SK-N-SH (cell line): Measurements from ENCODE around the gene BCAP31. TPM values are rescaled to one million over a fixed set of nuclear protein-coding genes. Genes with fewer than 3 reads are reported as not detected.

Experiments used
- CTCF ChIA-PET: fragments of 300-600, 350-600 bp; formaldehyde crosslinking; extraction: SDS; loops from one replicate; lab custom pipeline; 2021; lab: Yijun Ruan, JAX
- POLR2A ChIA-PET: fragments of 350-600 bp; sonication (Branson Sonifier 250); formaldehyde crosslinking; extraction: SDS; loops from one replicate; lab custom pipeline; 2020; ENCODE audit warnings: antibody characterized with exemption, inconsistent platforms; lab: Yijun Ruan, JAX
- DNase-seq: peaks from one replicate; pipeline ENCODE4 v3.0.0; 2012
- H2AFZ ChIP-seq: fragments of 200-600 bp; sonication (generic); 2 replicates; pipeline ENCODE4 v1.8.1; 2016; ENCODE audit warnings: antibody characterized with exemption, mild to moderate bottlenecking, low read depth
- H3F3A ChIP-seq: fragments of 200-600 bp; sonication (generic); replicated peaks from 2 replicates; pipeline ENCODE3; 2016; ENCODE audit warnings: antibody characterized with exemption, mild to moderate bottlenecking; ENCODE audit not compliant: insufficient read depth
- H3K27ac ChIP-seq, 2 experiments: fragments of 200-500 bp in 1 of 2; fragments of 200-600 bp in 1 of 2; sonication (Bioruptor generic) in 1 of 2; sonication (generic), shearing (Covaris generic) in 1 of 2; 2 replicates each; pipeline versions ENCODE4 v1.5.1 to v1.6.1; 2014 to 2016; ENCODE audit warnings: low read depth in 2 of 2, inconsistent platforms in 1 of 2, low read length in 1 of 2, mild to moderate bottlenecking in 1 of 2, mixed read lengths in 1 of 2
- H3K27me3 ChIP-seq: fragments of 200-600 bp; sonication (generic), shearing (Covaris generic); 2 replicates; pipeline ENCODE4 v1.6.1; 2016; ENCODE audit warnings: mixed run types; ENCODE audit not compliant: insufficient read depth
- H3K36me3 ChIP-seq, 2 experiments: fragments of 200-500 bp in 1 of 2; fragments of 200-600 bp in 1 of 2; sonication (Bioruptor generic) in 1 of 2; sonication (generic) in 1 of 2; replicated peaks in 1 of 2; 2 replicates each; pipeline versions ENCODE3 to v1.5.1; 2014 to 2016; ENCODE audit warnings: low read length in 1 of 2, mild to moderate bottlenecking in 1 of 2; ENCODE audit not compliant: insufficient read depth in 2 of 2, control insufficient read depth in 1 of 2
- H3K4me1 ChIP-seq, 2 experiments: fragments of 200-500 bp in 1 of 2; fragments of 200-600 bp in 1 of 2; sonication (Bioruptor generic) in 1 of 2; sonication (generic), shearing (Covaris generic) in 1 of 2; 2 replicates each; pipeline versions ENCODE4 v1.5.1 to v1.6.1; 2014 to 2016; ENCODE audit warnings: low read depth in 1 of 2, low read length in 1 of 2, mixed run types in 1 of 2; ENCODE audit not compliant: insufficient read depth in 2 of 2, control insufficient read depth in 1 of 2
- H3K4me2 ChIP-seq: fragments of 200-600 bp; sonication (generic), shearing (Covaris generic); 2 replicates; pipeline ENCODE4 v1.6.1; 2017; ENCODE audit warnings: mixed run types
- H3K4me3 ChIP-seq, 2 experiments: fragments of 200-500 bp in 1 of 2; fragments of 200-600 bp in 1 of 2; sonication (Bioruptor generic) in 1 of 2; sonication (generic), shearing (Covaris generic) in 1 of 2; 2 replicates each; pipeline versions ENCODE4 v1.5.1 to v1.8.1; 2014 to 2016; ENCODE audit warnings: low read depth in 2 of 2, inconsistent platforms in 1 of 2, low read length in 1 of 2, mild to moderate bottlenecking in 1 of 2, mixed read lengths in 1 of 2, moderate library complexity in 1 of 2
- H3K79me2 ChIP-seq: fragments of 200-600 bp; sonication (generic); 2 replicates; pipeline ENCODE4 v1.8.1; 2017; ENCODE audit warnings: mild to moderate bottlenecking; ENCODE audit not compliant: insufficient read depth
- H3K9ac ChIP-seq: fragments of 200-600 bp; sonication (generic); 2 replicates; pipeline ENCODE4 v1.6.1; 2017; ENCODE audit warnings: mixed run types
- H3K9me2 ChIP-seq: fragments of 200-600 bp; sonication (generic); 2 replicates; pipeline ENCODE4 v1.6.1; 2017; ENCODE audit warnings: mixed run types
- H3K9me3 ChIP-seq: fragments of 200-600 bp; sonication (generic); 2 replicates; pipeline ENCODE4 v1.6.1; 2017; ENCODE audit warnings: mixed run types, mild to moderate bottlenecking, moderate library complexity
- H4K20me1 ChIP-seq: fragments of 200-600 bp; sonication (generic); 2 replicates; pipeline ENCODE4 v1.6.1; 2017; ENCODE audit warnings: mild to moderate bottlenecking, mixed run types; ENCODE audit not compliant: insufficient read depth
- ELF1 ChIP-seq: IDR thresholded peaks from 2 replicates; pipeline ENCODE4 v1.4.0; 2012
- FOSL2 ChIP-seq: IDR thresholded peaks from 2 replicates; pipeline ENCODE4 v1.4.0; 2012; ENCODE audit warnings: low read depth, mild to moderate bottlenecking, moderate library complexity, borderline replicate concordance
- FOXJ3 ChIP-seq: sonication (generic); formaldehyde crosslinking; IDR thresholded peaks from 2 replicates; pipeline ENCODE4 v1.5.1; 2020; ENCODE audit warnings: mild to moderate bottlenecking, missing genetic modification reagents
- FOXM1 ChIP-seq: IDR thresholded peaks from 2 replicates; pipeline ENCODE4 v1.4.0; 2012; ENCODE audit warnings: low read depth, mild to moderate bottlenecking
- GABPA ChIP-seq: IDR thresholded peaks from 2 replicates; pipeline ENCODE4 v1.4.0; 2012; ENCODE audit warnings: low read depth, mild to moderate bottlenecking
- GATA2 ChIP-seq: sonication (generic); formaldehyde crosslinking; IDR thresholded peaks from 2 replicates; pipeline ENCODE4 v1.5.0; 2020; ENCODE audit warnings: mild to moderate bottlenecking, missing genetic modification reagents
- NFIC ChIP-seq: IDR thresholded peaks from 2 replicates; pipeline ENCODE4 v1.4.0; 2012; ENCODE audit warnings: borderline replicate concordance
- PBX3 ChIP-seq: IDR thresholded peaks from 2 replicates; pipeline ENCODE4; 2012
- POLR2AphosphoS5 ChIP-seq: IDR thresholded peaks from 2 replicates; pipeline ENCODE4 v1.6.1; 2012; ENCODE audit warnings: low read depth, low read length
- RAD21 ChIP-seq: IDR thresholded peaks from 2 replicates; pipeline ENCODE4 v1.6.1; 2012; ENCODE audit warnings: mild to moderate bottlenecking, low read length
- RFX5 ChIP-seq: IDR thresholded peaks from 2 replicates; pipeline ENCODE4 v1.6.1; 2012; ENCODE audit warnings: mild to moderate bottlenecking, improper control_type of control experiment, low read length
- SIN3A ChIP-seq: IDR thresholded peaks from 2 replicates; pipeline ENCODE4 v1.6.1; 2012; ENCODE audit warnings: low read depth, mild to moderate bottlenecking, low read length, moderate library complexity, borderline replicate concordance
- SMC3 ChIP-seq: IDR thresholded peaks from 2 replicates; pipeline ENCODE4 v1.6.1; 2012; ENCODE audit warnings: low read depth, low read length, improper control_type of control experiment
- TCF12 ChIP-seq: IDR thresholded peaks from 2 replicates; pipeline ENCODE4 v1.4.0; 2012
- TEAD4 ChIP-seq: IDR thresholded peaks from 2 replicates; pipeline ENCODE4 v1.4.0; 2012; ENCODE audit warnings: mild to moderate bottlenecking, borderline replicate concordance; ENCODE audit not compliant: insufficient read depth
- USF2 ChIP-seq: fragments of 150-350 bp; IDR thresholded peaks from 2 replicates; pipeline ENCODE4 v1.6.1; 2017; ENCODE audit warnings: antibody characterized with exemption, low read length, low read depth, borderline replicate concordance
- YY1 ChIP-seq: IDR thresholded peaks from 2 replicates; pipeline ENCODE4 v1.4.0; 2012; ENCODE audit warnings: low read depth, mild to moderate bottlenecking
- WGBS: methylation state at CpG from one replicate; pipeline ENCODE4 v1.1.6; 2017; ENCODE audit warnings: low lambda C conversion rate; 5-methylcytosine and 5-hydroxymethylcytosine counted together
- polyA plus RNA-seq, 3 experiments: library from polyadenylated mRNA; depleted of rRNA; stranded (reverse); fragments of >200 nt; gene quantifications; 2 replicates each; pipeline ENCODE4 v1.2.3, GENCODE V29; 2012
- TF ChIP-seq, protein P1 (sequence below): IDR thresholded peaks from 2 replicates; pipeline ENCODE4 v1.4.0; 2012; ENCODE audit warnings: low read depth, borderline replicate concordance
- TF ChIP-seq, protein P2 (sequence below): IDR thresholded peaks from 2 replicates; pipeline ENCODE4 v1.6.1; 2012; ENCODE audit warnings: mild to moderate bottlenecking, low read depth, low read length, moderate library complexity

BCAP31 gene
- polyA plus RNA-seq, 1 of the 3 experiments (the other 2 are of a cell fraction), result 173 TPM

GRCh38 chrX:153696100-153696499, 28.1 kb downstream of the BCAP31 start:
- Histone ChIP-seq H3K79me2 (no peaks in the 10 kb centered on the region), H3K9me2 (no peaks in the 10 kb centered on the region), H3K27me3 (no peaks in the 10 kb centered on the region; the same call in 1 of the 2 replicates), H3K36me3 (peaks cover 0 to 2% of the 10 kb centered on the region in 2 experiments), H3K4me1 (peaks cover 0 to 21% of the 10 kb centered on the region in 2 experiments; a peak in 1 of 4 replicates), H3K9ac (no peak overlapping the region), H2AFZ (no peak overlapping the region), H3K27ac (no peak overlapping the region), H4K20me1 (no peaks in the 10 kb centered on the region), H3F3A (no peaks in the 10 kb centered on the region), H3K4me3 (no peak overlapping the region), H3K4me2 (no peak overlapping the region), H3K9me3 (no peaks in the 10 kb centered on the region)
- POLR2A ChIA-PET, result no interaction called here
- WGBS, result 51% methylated on average over 11 of the region's 15 CpGs
- CTCF ChIA-PET, result interaction anchor here (1.3 kb wide), 1 partner anchor 12 kb away, joined by 7 read pairs; no protein-coding TSS in a partner anchor
- no peak for TF ChIP-seq TCF12
- no peak for TF ChIP-seq GATA2 (CRISPR knock-in tag)
- no peak for TF ChIP-seq FOXM1
- TF ChIP-seq YY1, result no peak
- TF ChIP-seq ELF1, result no peak
- TF ChIP-seq NFIC, result no peak
- no peak for TF ChIP-seq RAD21
- no peak for DNase-seq

- Histone ChIP-seq H3K4me2 (no peak overlapping the region), H3K27ac (no peak overlapping the region), H3K27me3 (no peaks in the 10 kb centered on the region; the same call in 1 of the 2 replicates), H3K4me3 (no peak overlapping the region), H3K36me3 (peaks cover 0 to 2% of the 10 kb centered on the region in 2 experiments), H4K20me1 (peaks cover 5% of the 10 kb centered on the region; the same call in 1 of the 2 replicates), H3K9me3 (no peaks in the 10 kb centered on the region), H3F3A (no peaks in the 10 kb centered on the region), H3K9ac (no peak overlapping the region), H2AFZ (no peak overlapping the region), H3K4me1 (peaks cover 0 to 33% of the 10 kb centered on the region in 2 experiments; a peak in 1 of 4 replicates), H3K9me2 (no peaks in the 10 kb centered on the region), H3K79me2 (peaks cover 7% of the 10 kb centered on the region)
- ChIA-PET CTCF (interaction anchor here (1.0 to 1.3 kb wide), 2 partner anchors 13 to 85 kb away, joined by 3 to 7 read pairs; no protein-coding TSS in a partner anchor), POLR2A (no interaction called here)
- WGBS, result 64% methylated on average over 13 of the region's 23 CpGs
- no peak for TF ChIP-seq USF2
- TF ChIP-seq SMC3, result no peak
- no peak for TF ChIP-seq YY1
- no peak for TF ChIP-seq RFX5
- TF ChIP-seq, protein P1, sequence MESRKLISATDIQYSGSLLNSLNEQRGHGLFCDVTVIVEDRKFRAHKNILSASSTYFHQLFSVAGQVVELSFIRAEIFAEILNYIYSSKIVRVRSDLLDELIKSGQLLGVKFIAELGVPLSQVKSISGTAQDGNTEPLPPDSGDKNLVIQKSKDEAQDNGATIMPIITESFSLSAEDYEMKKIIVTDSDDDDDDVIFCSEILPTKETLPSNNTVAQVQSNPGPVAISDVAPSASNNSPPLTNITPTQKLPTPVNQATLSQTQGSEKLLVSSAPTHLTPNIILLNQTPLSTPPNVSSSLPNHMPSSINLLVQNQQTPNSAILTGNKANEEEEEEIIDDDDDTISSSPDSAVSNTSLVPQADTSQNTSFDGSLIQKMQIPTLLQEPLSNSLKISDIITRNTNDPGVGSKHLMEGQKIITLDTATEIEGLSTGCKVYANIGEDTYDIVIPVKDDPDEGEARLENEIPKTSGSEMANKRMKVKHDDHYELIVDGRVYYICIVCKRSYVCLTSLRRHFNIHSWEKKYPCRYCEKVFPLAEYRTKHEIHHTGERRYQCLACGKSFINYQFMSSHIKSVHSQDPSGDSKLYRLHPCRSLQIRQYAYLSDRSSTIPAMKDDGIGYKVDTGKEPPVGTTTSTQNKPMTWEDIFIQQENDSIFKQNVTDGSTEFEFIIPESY, result no peak
- TF ChIP-seq, protein P2, sequence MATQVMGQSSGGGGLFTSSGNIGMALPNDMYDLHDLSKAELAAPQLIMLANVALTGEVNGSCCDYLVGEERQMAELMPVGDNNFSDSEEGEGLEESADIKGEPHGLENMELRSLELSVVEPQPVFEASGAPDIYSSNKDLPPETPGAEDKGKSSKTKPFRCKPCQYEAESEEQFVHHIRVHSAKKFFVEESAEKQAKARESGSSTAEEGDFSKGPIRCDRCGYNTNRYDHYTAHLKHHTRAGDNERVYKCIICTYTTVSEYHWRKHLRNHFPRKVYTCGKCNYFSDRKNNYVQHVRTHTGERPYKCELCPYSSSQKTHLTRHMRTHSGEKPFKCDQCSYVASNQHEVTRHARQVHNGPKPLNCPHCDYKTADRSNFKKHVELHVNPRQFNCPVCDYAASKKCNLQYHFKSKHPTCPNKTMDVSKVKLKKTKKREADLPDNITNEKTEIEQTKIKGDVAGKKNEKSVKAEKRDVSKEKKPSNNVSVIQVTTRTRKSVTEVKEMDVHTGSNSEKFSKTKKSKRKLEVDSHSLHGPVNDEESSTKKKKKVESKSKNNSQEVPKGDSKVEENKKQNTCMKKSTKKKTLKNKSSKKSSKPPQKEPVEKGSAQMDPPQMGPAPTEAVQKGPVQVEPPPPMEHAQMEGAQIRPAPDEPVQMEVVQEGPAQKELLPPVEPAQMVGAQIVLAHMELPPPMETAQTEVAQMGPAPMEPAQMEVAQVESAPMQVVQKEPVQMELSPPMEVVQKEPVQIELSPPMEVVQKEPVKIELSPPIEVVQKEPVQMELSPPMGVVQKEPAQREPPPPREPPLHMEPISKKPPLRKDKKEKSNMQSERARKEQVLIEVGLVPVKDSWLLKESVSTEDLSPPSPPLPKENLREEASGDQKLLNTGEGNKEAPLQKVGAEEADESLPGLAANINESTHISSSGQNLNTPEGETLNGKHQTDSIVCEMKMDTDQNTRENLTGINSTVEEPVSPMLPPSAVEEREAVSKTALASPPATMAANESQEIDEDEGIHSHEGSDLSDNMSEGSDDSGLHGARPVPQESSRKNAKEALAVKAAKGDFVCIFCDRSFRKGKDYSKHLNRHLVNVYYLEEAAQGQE, result no peak
- no peak for TF ChIP-seq GABPA
- TF ChIP-seq PBX3, result no peak
- TF ChIP-seq POLR2AphosphoS5, result no peak
- TF ChIP-seq ELF1, result no peak
- TF ChIP-seq FOXJ3, result no peak
- TF ChIP-seq SIN3A, result no peak
- TF ChIP-seq TEAD4, result no peak
- no peak for TF ChIP-seq FOSL2
- TF ChIP-seq TCF12, result no peak
- DNase-seq, result no peak
Measured at GRCh38 chrX:153694687-153695270, 29.4 kb downstream of the BCAP31 start.
